Activated CD4-positive, alpha-beta T cell treated with anti-CD3 and anti-CD28 coated beads for 36 hours (primary cell): ENCODE results near the gene CCDC197. TPM values are rescaled to one million over a fixed set of nuclear protein-coding genes. Genes with fewer than 3 reads are reported as not detected.

ENCODE experiments used
- ATAC-seq: fragments of 200-7000 bp; cut with Tn5 transposase; one replicate; pipeline ENCODE4 v1.10.0; 2021; ENCODE audit warnings: mild to moderate bottlenecking, moderate library complexity
- CTCF ChIA-PET: fragments of 350-600 bp; sonication (Branson Sonifier 250); formaldehyde crosslinking; loops from one replicate; lab custom pipeline; 2021; ENCODE audit warnings: antibody characterized with exemption; lab: Charles Lee
- POLR2A ChIA-PET: fragments of 350-600 bp; sonication (Branson Sonifier 250); formaldehyde crosslinking; loops from one replicate; lab custom pipeline; 2021; ENCODE audit warnings: antibody characterized with exemption, inconsistent platforms; lab: Charles Lee
- DNase-seq: peaks from one replicate; pipeline ENCODE4 v3.0.0-alpha.2; 2020
- H3K27ac Mint-ChIP-seq: one replicate; pipeline ENCODE4 v1.8.0; 2021; ENCODE audit warnings: mixed read lengths
- H3K27me3 Mint-ChIP-seq: one replicate; pipeline ENCODE4 v1.8.0; 2021; ENCODE audit warnings: mixed read lengths
- H3K36me3 Mint-ChIP-seq: one replicate; pipeline ENCODE4 v1.8.0; 2021; ENCODE audit warnings: low read depth, mixed read lengths
- H3K4me1 Mint-ChIP-seq: one replicate; pipeline ENCODE4 v1.8.0; 2021; ENCODE audit warnings: mixed read lengths
- H3K4me3 Mint-ChIP-seq: one replicate; pipeline ENCODE4 v1.8.0; 2021; ENCODE audit warnings: mild to moderate bottlenecking, moderate library complexity, mixed read lengths
- H3K9me3 Mint-ChIP-seq: one replicate; pipeline ENCODE4 v1.8.0; 2021; ENCODE audit warnings: low read depth, mixed read lengths
- intact Hi-C, 2 experiments: fragments of 100-400 bp; cut with DNase I in 1 of 2; cut with micrococcal nuclease in 1 of 2; formaldehyde crosslinking; loops; one replicate each; pipeline versions ENCODE4 v1.14.2 to v1.15.1; 2022 to 2024; cut with DNase I, micrococcal nuclease
- total RNA-seq, 2 experiments: library from RNA; stranded (reverse); gene quantifications; one replicate each; pipeline ENCODE4 v1.2.3, GENCODE V29; 2021

Gene CCDC197
- total RNA-seq, 2 experiments from 2014 or later, result 0.34 to 0.53 TPM

GRCh38 chr14:93977171-93977570 is 19.9 kb upstream of the CCDC197 start:
- peaks cover 35% of the 10 kb centered on the region for H3K36me3 Mint-ChIP-seq
- H3K27ac Mint-ChIP-seq, result peak overlapping the region; percentile 97
- peaks cover 82% of the 10 kb centered on the region for H3K4me1 Mint-ChIP-seq
- H3K27me3 Mint-ChIP-seq, result no peaks in the 10 kb centered on the region
- CTCF ChIA-PET, result interaction anchor here (0.9 to 13.9 kb wide), 6 partner anchors 9 to 38 kb away, joined by 3 to 180 read pairs (median 6); no protein-coding TSS in a partner anchor
- no peak for ATAC-seq
- H3K9me3 Mint-ChIP-seq, result peaks cover 11% of the 10 kb centered on the region
- POLR2A ChIA-PET, result interaction anchor here (0.6 to 1.8 kb wide), 4 partner anchors 14 to 37 kb away, joined by 3 to 5 read pairs (median 4); no protein-coding TSS in a partner anchor
- peak overlapping the region; percentile 64 for H3K4me3 Mint-ChIP-seq
- intact Hi-C loops, result loop anchor here (5.0 to 10.0 kb wide), 6 partner anchors 370 to 1545 kb away; partner anchors contain the start of genes LYSET (in 1 of the 2) and MOAP1 (in 1 of the 2)
- DNase-seq, result no peak

GRCh38 chr14:93977790-93978581 is 19.1 kb upstream of the CCDC197 start:
- peak; percentile 74 for ATAC-seq
- H3K27ac Mint-ChIP-seq, result peak overlapping the region; percentile 97
- ChIA-PET CTCF (interaction anchor here (0.7 to 13.9 kb wide), 9 partner anchors 13 to 364 kb away, joined by 3 to 180 read pairs (median 5); no protein-coding TSS in a partner anchor), POLR2A (interaction anchor here (0.6 to 2.3 kb wide), 14 partner anchors 13 to 772 kb away, joined by 3 to 48 read pairs (median 4); partner anchors contain the start of genes DDX24, IFI27L1 and SERPINA1)
- H3K9me3 Mint-ChIP-seq, result peaks cover 11% of the 10 kb centered on the region
- no peaks in the 10 kb centered on the region for H3K27me3 Mint-ChIP-seq
- DNase-seq, result peak; percentile 84
- peak overlapping the region; percentile 24 for H3K4me3 Mint-ChIP-seq
- H3K4me1 Mint-ChIP-seq, result peaks cover 75% of the 10 kb centered on the region
- intact Hi-C loops, result loop anchor here (1.0 to 10.0 kb wide), 11 partner anchors 15 to 1544 kb away; partner anchors contain the start of genes LYSET (in 1 of the 2), MOAP1 (in 1 of the 2) and OTUB2 (in 1 of the 2)
- H3K36me3 Mint-ChIP-seq, result peaks cover 35% of the 10 kb centered on the region

GRCh38 chr14:93978735-93979134 is 18.4 kb upstream of the CCDC197 start:
- Mint-ChIP-seq H3K27ac (peak overlapping the region; percentile 97), H3K4me1 (peaks cover 72% of the 10 kb centered on the region), H3K9me3 (peaks cover 11% of the 10 kb centered on the region), H3K27me3 (no peaks in the 10 kb centered on the region), H3K36me3 (peaks cover 35% of the 10 kb centered on the region), H3K4me3 (no peak overlapping the region)
- DNase-seq, result no peak
- intact Hi-C loops, result loop anchor here (1.0 to 10.0 kb wide), 11 partner anchors 15 to 1544 kb away; partner anchors contain the start of genes LYSET (in 1 of the 2), MOAP1 (in 1 of the 2) and OTUB2 (in 1 of the 2)
- ATAC-seq, result no peak
- ChIA-PET CTCF (interaction anchor here (0.7 to 13.9 kb wide), 10 partner anchors 8 to 364 kb away, joined by 3 to 180 read pairs (median 4); no protein-coding TSS in a partner anchor), POLR2A (interaction anchor here (0.6 to 2.3 kb wide), 12 partner anchors 12 to 773 kb away, joined by 3 to 48 read pairs (median 4); partner anchors contain the start of genes DDX24, IFI27L1 and SERPINA1)

- intact Hi-C loops, result no loop called here
- CTCF ChIA-PET, result interaction anchor here (0.6 to 13.9 kb wide), 4 partner anchors 21 to 443 kb away, joined by 3 to 180 read pairs (median 4); no protein-coding TSS in a partner anchor
- DNase-seq (no peak), ATAC-seq (no peak)
- Mint-ChIP-seq H3K36me3 (peaks cover 32% of the 10 kb centered on the region), H3K9me3 (peaks cover 11% of the 10 kb centered on the region), H3K4me1 (peaks cover 55% of the 10 kb centered on the region), H3K27me3 (no peaks in the 10 kb centered on the region), H3K27ac (peak overlapping the region; percentile 97), H3K4me3 (no peak overlapping the region)
- POLR2A ChIA-PET, result no interaction called here
Observed at GRCh38 chr14:93980456-93981201, 16.5 kb upstream of the CCDC197 start.

GRCh38 chr14:93981316-93982229 is 15.5 kb upstream of the CCDC197 start:
- intact Hi-C loops, result no loop called here
- Mint-ChIP-seq H3K36me3 (peaks cover 28% of the 10 kb centered on the region), H3K4me3 (no peak overlapping the region), H3K4me1 (peaks cover 46% of the 10 kb centered on the region), H3K27me3 (no peaks in the 10 kb centered on the region), H3K9me3 (peaks cover 11% of the 10 kb centered on the region), H3K27ac (no peak overlapping the region)
- ChIA-PET CTCF (interaction anchor here (0.6 to 2.4 kb wide), 8 partner anchors 17 to 442 kb away, joined by 3 to 6 read pairs (median 4); no protein-coding TSS in a partner anchor), POLR2A (interaction anchor here (0.7 kb wide), 1 partner anchor 23 kb away, joined by 3 read pairs; no protein-coding TSS in a partner anchor)
- ATAC-seq, result no peak
- DNase-seq, result no peak

GRCh38 chr14:93982230-93983007 is 14.7 kb upstream of the CCDC197 start:
- Mint-ChIP-seq H3K9me3 (peaks cover 10% of the 10 kb centered on the region), H3K27ac (no peak overlapping the region), H3K36me3 (peaks cover 19% of the 10 kb centered on the region), H3K4me3 (no peak overlapping the region), H3K4me1 (peaks cover 37% of the 10 kb centered on the region), H3K27me3 (no peaks in the 10 kb centered on the region)
- CTCF ChIA-PET, result interaction anchor here (1.1 to 3.7 kb wide), 6 partner anchors 16 to 154 kb away, joined by 4 to 23 read pairs (median 6); no protein-coding TSS in a partner anchor
- intact Hi-C loops, result no loop called here
- POLR2A ChIA-PET, result interaction anchor here (0.6 kb wide), 2 partner anchors 11 to 19 kb away, joined by 3 read pairs; no protein-coding TSS in a partner anchor
- DNase-seq (no peak), ATAC-seq (no peak)

GRCh38 chr14:93984070-93984469 is 13.0 kb upstream of the CCDC197 start:
- peaks cover 5% of the 10 kb centered on the region for H3K36me3 Mint-ChIP-seq
- H3K27ac Mint-ChIP-seq, result no peak overlapping the region
- H3K9me3 Mint-ChIP-seq, result peaks cover 2% of the 10 kb centered on the region
- CTCF ChIA-PET, result interaction anchor here (1.4 to 3.7 kb wide), 2 partner anchors 17 to 45 kb away, joined by 4 to 23 read pairs; no protein-coding TSS in a partner anchor
- POLR2A ChIA-PET, result no interaction called here
- peaks cover 21% of the 10 kb centered on the region for H3K4me1 Mint-ChIP-seq
- H3K27me3 Mint-ChIP-seq, result no peaks in the 10 kb centered on the region
- ATAC-seq (peak; percentile 29), DNase-seq (no peak)
- intact Hi-C loops, result no loop called here
- no peak overlapping the region for H3K4me3 Mint-ChIP-seq

- CTCF ChIA-PET, result interaction anchor here (3.7 kb wide), 1 partner anchor 45 kb away, joined by 23 read pairs; no protein-coding TSS in a partner anchor
- POLR2A ChIA-PET, result interaction anchor here (0.6 kb wide), 1 partner anchor 15 kb away, joined by 3 read pairs; no protein-coding TSS in a partner anchor
- no peak for DNase-seq
- no peak overlapping the region for H3K4me3 Mint-ChIP-seq
- H3K27ac Mint-ChIP-seq, result no peak overlapping the region
- H3K27me3 Mint-ChIP-seq, result no peaks in the 10 kb centered on the region
- ATAC-seq, result no peak
- H3K4me1 Mint-ChIP-seq, result peaks cover 13% of the 10 kb centered on the region
- intact Hi-C loops, result no loop called here
- H3K9me3 Mint-ChIP-seq, result no peaks in the 10 kb centered on the region
- H3K36me3 Mint-ChIP-seq, result no peaks in the 10 kb centered on the region
Observed at GRCh38 chr14:93984987-93985410, 12.1 kb upstream of the CCDC197 start.

GRCh38 chr14:93986955-93987354 is 10.1 kb upstream of the CCDC197 start:
- intact Hi-C loops, result no loop called here
- Mint-ChIP-seq H3K4me3 (no peak overlapping the region), H3K36me3 (no peaks in the 10 kb centered on the region), H3K27ac (no peak overlapping the region), H3K27me3 (no peaks in the 10 kb centered on the region), H3K9me3 (no peaks in the 10 kb centered on the region), H3K4me1 (peaks cover 8% of the 10 kb centered on the region)
- ChIA-PET POLR2A (no interaction called here), CTCF (interaction anchor here (0.7 to 1.2 kb wide), 3 partner anchors 8 to 47 kb away, joined by 3 to 8 read pairs (median 3); no protein-coding TSS in a partner anchor)
- DNase-seq (no peak), ATAC-seq (no peak)
